B cell (primary cell): Measurements from ENCODE around the gene GATM.

ENCODE experiments used
- CTCF ChIP-seq: fragments of 200-600 bp; IDR thresholded peaks from one replicate; pipeline ENCODE4 v1.8.0; 2022; ENCODE audit warnings: antibody characterized with exemption, mild to moderate bottlenecking
- EZH2 ChIP-seq: IDR thresholded peaks from 2 replicates; pipeline ENCODE4 v1.6.1; 2012; ENCODE audit warnings: borderline replicate concordance, low read depth, mild to moderate bottlenecking, moderate library complexity, low read length; ENCODE audit not compliant: insufficient read depth, poor library complexity, severe bottlenecking

- TF ChIP-seq CTCF: no peak
- no peak for TF ChIP-seq EZH2
These were observed 31.3 kb downstream of the GATM start for GRCh38 chr15:45347033-45347432.
